H1 (cell line): Measurements from ENCODE around the gene MSS51. TPM values are rescaled to one million over a fixed set of nuclear protein-coding genes. Genes with fewer than 3 reads are reported as not detected.

Experiments used
- CTCF ChIA-PET: fragments of 300-600 bp; sonication (Branson Sonifier 250); formaldehyde crosslinking; loops from one replicate; lab custom pipeline; 2021; ENCODE audit not compliant: partially characterized antibody; lab: Charles Lee
- POLR2A ChIA-PET: fragments of 300-600 bp; sonication (Branson Sonifier 250); formaldehyde crosslinking; loops from one replicate; lab custom pipeline; 2021; ENCODE audit warnings: inconsistent platforms; ENCODE audit not compliant: partially characterized antibody; lab: Charles Lee
- DNase-seq, 2 experiments: peaks; one replicate each; pipeline versions ENCODE4 v3.0.0 to v3.0.0-alpha.2; 2010 to 2022; ENCODE audit warnings: low spot score in 2 of 2, low read depth in 1 of 2, mixed read lengths in 1 of 2
- FAIRE-seq: peaks from 2 replicates; lab custom pipeline; 2011; peaks lifted over from hg19 to GRCh38; lab: Jason Lieb, UNC
- H2AFZ ChIP-seq: 2 replicates; pipeline ENCODE4 v1.8.1; 2012; ENCODE audit warnings: low read length, inconsistent platforms
- H2AK5ac ChIP-seq: 2 replicates; pipeline ENCODE4 v1.6.1; 2013; ENCODE audit warnings: low read depth, low read length
- H2BK120ac ChIP-seq: replicated peaks from 2 replicates; pipeline ENCODE3; 2013; ENCODE audit warnings: low read depth, low read length, inconsistent platforms
- H2BK12ac ChIP-seq: 2 replicates; pipeline ENCODE4 v1.6.1; 2013; ENCODE audit warnings: low read depth, low read length
- H2BK15ac ChIP-seq: 2 replicates; pipeline ENCODE4 v1.6.1; 2013; ENCODE audit warnings: low read length
- H2BK20ac ChIP-seq: 2 replicates; pipeline ENCODE4 v1.6.1; 2013; ENCODE audit warnings: low read length
- H2BK5ac ChIP-seq: 2 replicates; pipeline ENCODE4 v1.6.1; 2013; ENCODE audit warnings: low read depth, low read length
- H3K14ac ChIP-seq: 2 replicates; pipeline ENCODE4 v1.6.1; 2013; ENCODE audit warnings: inconsistent platforms; ENCODE audit not compliant: insufficient read length
- H3K18ac ChIP-seq: 2 replicates; pipeline ENCODE4 v1.6.1; 2013; ENCODE audit warnings: low read length; ENCODE audit errors: extremely low read depth
- H3K23ac ChIP-seq: 2 replicates; pipeline ENCODE4 v1.6.1; 2013; ENCODE audit warnings: inconsistent platforms; ENCODE audit not compliant: insufficient read length
- H3K23me2 ChIP-seq: 2 replicates; pipeline ENCODE4 v1.6.1; 2013; ENCODE audit warnings: low read depth, low read length
- H3K27ac ChIP-seq: 2 replicates; pipeline ENCODE4 v1.6.1; 2011; ENCODE audit warnings: low read depth, low read length, inconsistent platforms
- H3K27me3 ChIP-seq, 4 experiments: replicated peaks in 1 of 4; 1 replicate in 1 of 4; 2 replicates in 3 of 4; pipeline versions ENCODE4 v1.6.1 to v1.8.1; 2011 to 2013; ENCODE audit warnings: low read length in 3 of 4, mild to moderate bottlenecking in 3 of 4, inconsistent platforms in 2 of 4, mixed read lengths in 2 of 4, moderate library complexity in 1 of 4; ENCODE audit not compliant: control insufficient read depth in 3 of 4, insufficient read depth in 3 of 4; ENCODE audit errors: extremely low read depth in 1 of 4
- H3K36me3 ChIP-seq, 4 experiments: 2 replicates each; pipeline versions ENCODE4 v1.6.1 to v1.8.1; 2011 to 2013; ENCODE audit warnings: mild to moderate bottlenecking in 4 of 4, low read length in 3 of 4, moderate library complexity in 2 of 4, control low read depth in 1 of 4, inconsistent platforms in 1 of 4; ENCODE audit not compliant: insufficient read depth in 4 of 4, control insufficient read depth in 2 of 4
- H3K4ac ChIP-seq: replicated peaks from 2 replicates; pipeline ENCODE3; 2013; ENCODE audit warnings: low read length, low read depth, mixed read lengths, inconsistent platforms; ENCODE audit not compliant: insufficient read length
- H3K4me1 ChIP-seq, 4 experiments: replicated peaks in 1 of 4; 1 replicate in 1 of 4; 2 replicates in 3 of 4; pipeline versions ENCODE4 v1.6.1 to v1.8.1; 2011 to 2013; ENCODE audit warnings: low read length in 3 of 4, inconsistent platforms in 2 of 4, mixed read lengths in 1 of 4; ENCODE audit not compliant: insufficient read depth in 4 of 4, control insufficient read depth in 3 of 4
- H3K4me2 ChIP-seq, 2 experiments: 2 replicates each; pipeline versions ENCODE4 v1.6.1 to v1.8.1; 2011 to 2013; ENCODE audit warnings: low read depth in 2 of 2, low read length in 2 of 2, control low read depth in 1 of 2, inconsistent platforms in 1 of 2, mild to moderate bottlenecking in 1 of 2; ENCODE audit not compliant: insufficient read depth in 1 of 2
- H3K4me3 ChIP-seq, 4 experiments: fragments of 200-600, 300-600 bp in 1 of 4; sonication (generic), shearing (Covaris generic), sonication (Bioruptor Twin) in 1 of 4; 2 replicates each; pipeline versions ENCODE4 v1.5.1 to v1.8.1; 2011 to 2016; ENCODE audit warnings: low read length in 4 of 4, low read depth in 3 of 4, control low read depth in 2 of 4, inconsistent platforms in 2 of 4, mild to moderate bottlenecking in 2 of 4, mixed read lengths in 1 of 4, moderate library complexity in 1 of 4; ENCODE audit not compliant: insufficient read depth in 2 of 4; ENCODE audit errors: extremely low read depth in 1 of 4
- H3K56ac ChIP-seq: replicated peaks from 2 replicates; pipeline ENCODE3; 2013; ENCODE audit warnings: low read depth, mild to moderate bottlenecking, mixed read lengths, low read length, inconsistent platforms; ENCODE audit not compliant: insufficient read length
- H3K79me1 ChIP-seq: 2 replicates; pipeline ENCODE4 v1.6.1; 2013; ENCODE audit warnings: low read depth, low read length, control low read depth
- H3K79me2 ChIP-seq, 2 experiments: 2 replicates each; pipeline versions ENCODE4 v1.6.1 to v1.8.1; 2012 to 2013; ENCODE audit warnings: low read length in 2 of 2, mild to moderate bottlenecking in 2 of 2, inconsistent platforms in 1 of 2; ENCODE audit not compliant: insufficient read depth in 2 of 2, control insufficient read depth in 1 of 2
- H3K9ac ChIP-seq, 4 experiments: replicated peaks in 1 of 4; 1 replicate in 1 of 4; 2 replicates in 3 of 4; pipeline versions ENCODE4 v1.6.1 to v1.8.1; 2011 to 2013; ENCODE audit warnings: low read depth in 3 of 4, low read length in 3 of 4, control low read depth in 2 of 4, mild to moderate bottlenecking in 2 of 4, moderate library complexity in 2 of 4, inconsistent platforms in 1 of 4; ENCODE audit errors: extremely low read depth in 1 of 4
- H3K9me3 ChIP-seq, 2 experiments: 2 replicates each; pipeline versions ENCODE4 v1.6.1 to v1.8.1; 2012 to 2013; ENCODE audit warnings: mild to moderate bottlenecking in 2 of 2, moderate library complexity in 2 of 2, control low read depth in 1 of 2, inconsistent platforms in 1 of 2, low read depth in 1 of 2, low read length in 1 of 2, mixed read lengths in 1 of 2; ENCODE audit not compliant: insufficient read depth in 2 of 2
- H4K20me1 ChIP-seq, 2 experiments: replicated peaks in 1 of 2; 2 replicates each; pipeline versions ENCODE3 to v1.8.1; 2011 to 2013; ENCODE audit warnings: inconsistent platforms in 2 of 2, low read length in 2 of 2, mild to moderate bottlenecking in 1 of 2; ENCODE audit not compliant: insufficient read depth in 2 of 2, control insufficient read depth in 1 of 2
- H4K5ac ChIP-seq: 2 replicates; pipeline ENCODE4 v1.6.1; 2013; ENCODE audit warnings: low read length, low read depth, mixed read lengths, inconsistent platforms; ENCODE audit not compliant: insufficient read length
- H4K8ac ChIP-seq: 2 replicates; pipeline ENCODE4 v1.8.0; 2013; ENCODE audit warnings: mild to moderate bottlenecking, moderate library complexity, low read length, inconsistent platforms; ENCODE audit not compliant: insufficient read depth; ENCODE audit errors: extremely low read depth
- H4K91ac ChIP-seq: replicated peaks from 2 replicates; pipeline ENCODE3; 2013; ENCODE audit warnings: low read length, mixed read lengths, inconsistent platforms; ENCODE audit not compliant: insufficient read length
- FOSL1 ChIP-seq: IDR thresholded peaks from 2 replicates; pipeline ENCODE4 v1.6.1; 2011; ENCODE audit warnings: mild to moderate bottlenecking, low read depth, low read length, moderate library complexity; ENCODE audit not compliant: insufficient read depth
- GABPA ChIP-seq: IDR thresholded peaks from 2 replicates; pipeline ENCODE4 v1.6.1; 2011; ENCODE audit warnings: mild to moderate bottlenecking, low read length, moderate library complexity, borderline replicate concordance; ENCODE audit not compliant: insufficient read depth
- KDM5A ChIP-seq: fragments of 200-600 bp; IDR thresholded peaks from 2 replicates; pipeline ENCODE4 v1.7.1; 2012; ENCODE audit warnings: mild to moderate bottlenecking, low read length, inconsistent platforms, mixed read lengths
- RAD21 ChIP-seq, 2 experiments: IDR thresholded peaks in 1 of 2; conservative IDR thresholded peaks in 1 of 2; 2 replicates each; pipeline ENCODE4 v1.6.1; 2011; ENCODE audit warnings: low read depth in 2 of 2, low read length in 2 of 2, improper control_type of control experiment in 1 of 2, inconsistent platforms in 1 of 2, mild to moderate bottlenecking in 1 of 2, moderate library complexity in 1 of 2
- SIX5 ChIP-seq: IDR thresholded peaks from 2 replicates; pipeline ENCODE4 v1.6.1; 2011; ENCODE audit warnings: mild to moderate bottlenecking, low read depth, low read length
- WGBS, 2 experiments: shearing (Covaris generic) in 1 of 2; methylation state at CpG; one replicate each; pipeline versions ENCODE4 v1.1.6 to v1.1.7; 2013 to 2015; ENCODE audit warnings: low lambda C conversion rate in 2 of 2, mixed read lengths in 2 of 2, inconsistent platforms in 1 of 2, low coverage in 1 of 2, missing lambda C conversion rate in 1 of 2; ENCODE audit not compliant: insufficient replicate concordance in 2 of 2, insufficient coverage in 1 of 2, insufficient read length in 1 of 2; ENCODE audit errors: extremely low coverage in 1 of 2, missing lambda C conversion rate in 1 of 2; 5-methylcytosine and 5-hydroxymethylcytosine counted together
- polyA plus RNA-seq, 7 experiments: library from polyadenylated mRNA; depleted of rRNA in 3 of 7; stranded (reverse) in 5 of 7; unstranded in 2 of 7; fragments of >200 nt in 5 of 7; fragments of 200-250 nt in 2 of 7; gene quantifications; 1 replicate in 5 of 7; 2 replicates in 1 of 7; 4 replicates in 1 of 7; pipeline versions ENCODE4 v1.2.1 to v1.2.3, GENCODE V29; 2011 to 2013; ENCODE audit warnings: missing spikeins in 2 of 7, mixed read lengths in 2 of 7
- total RNA-seq: library from RNA; stranded (reverse); fragmentation: NEBNext Ultra II Directional; extraction: Animal tissue kit (Norgen Biotek cat#: 25700); gene quantifications from 2 replicates; pipeline ENCODE4 v1.2.1, GENCODE V29; 2021

The MSS51 gene
- total and polyA plus RNA-seq, 2 of the 8 experiments (the other 6 are each of a cell fraction or from before 2014, with no cell fraction given): 1.5 to 1.7 TPM

DNA sequence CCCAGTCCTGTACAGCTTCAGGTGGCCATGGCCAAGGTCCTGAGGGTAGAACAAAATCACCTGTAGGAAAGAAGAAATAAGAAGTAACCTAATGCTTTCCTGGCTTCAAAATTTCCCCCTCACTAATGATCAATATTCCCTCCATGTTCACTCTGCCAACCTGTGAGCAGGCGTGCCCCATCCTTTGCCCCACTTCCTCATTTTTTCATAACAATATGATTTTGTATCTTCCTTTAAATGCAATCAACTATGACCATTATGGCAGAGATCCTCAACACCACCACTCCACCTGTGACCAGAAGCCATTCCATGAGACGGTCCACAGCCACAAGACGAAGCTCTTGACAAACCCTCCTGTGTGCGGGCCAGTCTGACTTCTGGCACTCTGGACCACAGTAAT, 7.0 kb downstream of the MSS51 start:
- Histone ChIP-seq H3K79me1 (no peaks in the 10 kb centered on the region), H3K56ac (no peak overlapping the region), H2BK12ac (no peak overlapping the region), H2AK5ac (no peak overlapping the region), H3K27ac (no peak overlapping the region), H3K9ac (no peak overlapping the region), H3K4ac (no peak overlapping the region), H3K23me2 (no peaks in the 10 kb centered on the region), H3K79me2 (no peaks in the 10 kb centered on the region), H4K20me1 (no peaks in the 10 kb centered on the region), H2BK5ac (no peak overlapping the region), H4K91ac (no peak overlapping the region), H4K5ac (no peak overlapping the region), H3K27me3 (no peaks in the 10 kb centered on the region), H3K4me2 (no peak overlapping the region), H3K9me3 (no peaks in the 10 kb centered on the region), H2BK20ac (no peak overlapping the region), H3K14ac (no peak overlapping the region), H2BK15ac (no peak overlapping the region), H2AFZ (no peak overlapping the region), H3K18ac (no peak overlapping the region), H3K4me3 (no peak overlapping the region), H4K8ac (no peak overlapping the region), H2BK120ac (no peak overlapping the region), H3K4me1 (no peaks in the 10 kb centered on the region), H3K36me3 (peaks cover 0 to 21% (median 3%) of the 10 kb centered on the region in 4 experiments; a peak in 4 of 8 replicates), H3K23ac (no peak overlapping the region)
- POLR2A ChIA-PET: interaction anchor here (4.7 kb wide), 1 partner anchor 12 kb away, joined by 17 read pairs; the partner anchor contains the start of gene ANXA7
- FAIRE-seq: no peak
- 92% methylated on average over 4 of the region's 4 CpGs; no CpG with 5 or more reads in 1 of the 2 experiments for WGBS, 2 experiments
- CTCF ChIA-PET: no interaction called here
- no peak for TF ChIP-seq SIX5
- TF ChIP-seq GABPA: no peak
- no peak for TF ChIP-seq KDM5A
- no peak for TF ChIP-seq FOSL1
- TF ChIP-seq RAD21 (IDR thresholded peaks at IDR 0.05 in 1 of 2, conservative IDR thresholded peaks at IDR 0.05 in 1 of 2; ENCODE audit: low read depth in 2 of 2, low read length in 2 of 2): no peak
- no peak for DNase-seq
